Subcutaneous adipose tissue (tissue), 4 donors: ENCODE data around the gene GTPBP3. TPM values are rescaled to one million over a fixed set of nuclear protein-coding genes. Genes with fewer than 3 reads are reported as not detected.

Experiments used
- total RNA-seq, 4 donors: library from RNA; depleted of rRNA; stranded (reverse); fragments of >200 nt; gene quantifications; one replicate each; pipeline ENCODE4 v1.1.0, GENCODE V29; 2016
- TF ChIP-seq, protein P1 (sequence below): fragments of 450-650 bp; IDR thresholded peaks from one replicate; pipeline ENCODE4 v1.5.1; 2016; ENCODE audit warnings: low read depth, mild to moderate bottlenecking, control low read depth, antibody characterized with exemption, moderate library complexity

Gene GTPBP3, protein sequence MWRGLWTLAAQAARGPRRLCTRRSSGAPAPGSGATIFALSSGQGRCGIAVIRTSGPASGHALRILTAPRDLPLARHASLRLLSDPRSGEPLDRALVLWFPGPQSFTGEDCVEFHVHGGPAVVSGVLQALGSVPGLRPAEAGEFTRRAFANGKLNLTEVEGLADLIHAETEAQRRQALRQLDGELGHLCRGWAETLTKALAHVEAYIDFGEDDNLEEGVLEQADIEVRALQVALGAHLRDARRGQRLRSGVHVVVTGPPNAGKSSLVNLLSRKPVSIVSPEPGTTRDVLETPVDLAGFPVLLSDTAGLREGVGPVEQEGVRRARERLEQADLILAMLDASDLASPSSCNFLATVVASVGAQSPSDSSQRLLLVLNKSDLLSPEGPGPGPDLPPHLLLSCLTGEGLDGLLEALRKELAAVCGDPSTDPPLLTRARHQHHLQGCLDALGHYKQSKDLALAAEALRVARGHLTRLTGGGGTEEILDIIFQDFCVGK
- 10 to 100 TPM in 3 of 4 donors, 1 to 10 TPM in 1; 8.6 to 32.2 (median 14.6) TPM for total RNA-seq

DNA sequence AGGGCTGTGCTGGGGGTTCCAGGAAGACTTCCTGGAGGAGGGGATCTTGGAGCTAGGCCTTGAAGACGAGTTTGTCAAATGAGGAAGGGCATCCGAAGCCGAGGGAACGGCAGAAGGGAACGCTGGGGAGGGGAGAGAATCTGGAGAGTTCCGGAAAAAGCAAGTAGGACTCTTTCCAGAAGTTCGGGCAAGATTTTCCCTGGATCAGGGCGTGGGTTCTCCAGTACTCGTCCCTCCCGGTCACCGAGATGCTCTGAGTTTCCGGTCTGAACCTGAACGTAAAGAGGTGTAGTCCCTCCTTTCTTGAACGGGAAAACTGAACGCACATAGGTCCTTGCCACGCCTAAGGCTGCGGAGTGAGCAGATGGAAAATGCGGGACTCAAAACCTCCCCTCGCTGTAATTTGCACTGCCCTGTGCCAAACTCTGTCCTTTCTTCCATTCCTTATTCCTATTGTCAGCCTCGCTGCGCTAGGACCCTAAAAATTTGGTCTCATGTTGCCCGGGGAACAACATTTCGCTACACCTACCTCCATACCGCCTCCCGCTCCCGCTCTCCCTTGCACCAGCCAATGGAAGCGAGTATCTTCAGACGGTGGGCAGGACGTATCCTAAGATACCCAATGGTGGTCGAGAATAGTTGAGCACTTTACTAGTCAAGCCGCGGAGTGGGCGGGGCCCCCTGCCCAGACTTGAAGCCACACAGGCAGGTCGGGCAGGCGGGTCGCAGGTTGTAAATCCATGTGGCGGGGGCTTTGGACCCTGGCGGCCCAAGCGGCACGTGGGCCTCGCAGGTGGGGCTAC lies at the start of gene GTPBP3:
Gene GTPBP3 (plus strand): TSS at position 682 of the 803 bp plus-strand sequence. CDS start 59 bp downstream, at position 741.
- TF ChIP-seq, protein P1, sequence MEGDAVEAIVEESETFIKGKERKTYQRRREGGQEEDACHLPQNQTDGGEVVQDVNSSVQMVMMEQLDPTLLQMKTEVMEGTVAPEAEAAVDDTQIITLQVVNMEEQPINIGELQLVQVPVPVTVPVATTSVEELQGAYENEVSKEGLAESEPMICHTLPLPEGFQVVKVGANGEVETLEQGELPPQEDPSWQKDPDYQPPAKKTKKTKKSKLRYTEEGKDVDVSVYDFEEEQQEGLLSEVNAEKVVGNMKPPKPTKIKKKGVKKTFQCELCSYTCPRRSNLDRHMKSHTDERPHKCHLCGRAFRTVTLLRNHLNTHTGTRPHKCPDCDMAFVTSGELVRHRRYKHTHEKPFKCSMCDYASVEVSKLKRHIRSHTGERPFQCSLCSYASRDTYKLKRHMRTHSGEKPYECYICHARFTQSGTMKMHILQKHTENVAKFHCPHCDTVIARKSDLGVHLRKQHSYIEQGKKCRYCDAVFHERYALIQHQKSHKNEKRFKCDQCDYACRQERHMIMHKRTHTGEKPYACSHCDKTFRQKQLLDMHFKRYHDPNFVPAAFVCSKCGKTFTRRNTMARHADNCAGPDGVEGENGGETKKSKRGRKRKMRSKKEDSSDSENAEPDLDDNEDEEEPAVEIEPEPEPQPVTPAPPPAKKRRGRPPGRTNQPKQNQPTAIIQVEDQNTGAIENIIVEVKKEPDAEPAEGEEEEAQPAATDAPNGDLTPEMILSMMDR: no peak

DNA sequence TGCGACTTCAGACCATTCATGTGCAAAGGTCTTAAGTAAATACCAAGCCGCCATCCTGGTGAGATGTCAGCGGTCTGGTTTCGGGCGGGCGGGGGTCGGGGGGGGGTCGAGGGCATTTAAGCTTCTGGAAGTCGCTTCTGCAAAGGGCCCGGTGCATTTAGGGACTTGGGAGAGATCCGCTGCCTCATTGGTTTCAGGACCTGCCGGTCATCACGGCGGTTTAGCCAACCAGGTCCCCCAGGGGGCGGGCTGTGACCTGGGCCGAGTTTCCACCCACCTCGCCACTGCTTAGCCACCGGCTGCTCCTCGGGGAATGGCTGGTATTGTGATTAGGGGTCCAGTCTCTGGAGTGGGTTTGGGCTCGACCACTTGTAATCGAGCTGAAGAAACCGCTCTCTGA lies 47.9 kb upstream of the GTPBP3 start:
- TF ChIP-seq, protein P1: no peak

DNA sequence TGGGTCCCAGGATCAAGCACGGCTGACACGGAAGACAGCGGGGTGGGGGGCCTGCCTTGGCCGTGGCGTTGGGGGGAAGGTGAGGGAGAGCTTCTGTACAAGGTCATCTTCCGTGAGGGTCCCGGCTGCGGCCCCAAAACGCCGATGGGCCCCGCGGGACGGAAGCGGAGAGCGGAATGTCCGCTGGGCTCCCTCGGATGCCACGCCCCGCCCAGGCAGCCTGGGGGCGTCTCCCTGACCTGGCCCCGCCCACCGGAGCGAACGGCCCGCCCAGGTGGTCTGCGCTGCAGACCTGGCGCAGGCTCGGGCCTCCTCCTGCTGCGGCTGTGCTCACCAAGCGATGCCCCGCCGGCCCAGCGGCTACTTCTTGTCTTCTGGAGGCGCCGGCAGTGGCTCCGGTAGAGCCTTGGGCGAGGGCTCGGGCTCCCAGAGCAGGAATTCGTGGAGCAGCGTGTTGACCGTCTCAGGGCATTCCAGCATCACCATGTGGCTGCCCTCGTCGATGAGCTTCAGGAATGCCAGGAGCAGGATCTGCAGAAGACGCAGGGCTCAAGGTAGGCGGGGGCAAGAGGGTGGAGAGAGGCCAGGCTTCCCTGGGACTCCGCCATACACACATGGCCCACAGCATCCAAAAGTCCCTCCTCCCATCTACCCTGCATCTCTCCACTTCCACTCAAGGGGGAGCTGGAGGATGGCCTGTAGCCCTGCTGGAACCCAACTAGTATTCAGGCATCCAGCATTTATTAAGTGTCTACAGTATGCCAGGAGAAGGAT lies 44.9 kb upstream of the GTPBP3 start:
- TF ChIP-seq, protein P1: no peak

DNA sequence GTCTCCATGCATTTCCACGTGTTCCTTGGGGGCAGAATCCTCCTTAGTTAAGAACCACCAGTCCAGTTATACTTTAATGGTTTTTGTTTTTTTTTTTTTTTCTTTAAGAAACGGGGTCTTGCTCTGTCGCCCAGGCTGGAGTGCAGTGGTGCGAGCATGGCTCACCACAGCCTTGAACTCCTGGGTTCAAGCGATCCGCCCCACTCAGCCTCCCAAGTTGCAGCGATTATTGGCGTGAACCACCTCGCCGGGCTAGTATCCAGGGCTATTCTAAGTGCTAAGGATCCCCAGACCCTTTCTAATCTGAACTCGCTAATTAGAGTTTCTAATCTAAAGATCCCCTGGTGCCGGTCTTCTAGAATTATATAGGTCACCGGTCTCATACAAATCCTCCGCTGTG lies 43.7 kb upstream of the GTPBP3 start:
- TF ChIP-seq, protein P1: no peak

DNA sequence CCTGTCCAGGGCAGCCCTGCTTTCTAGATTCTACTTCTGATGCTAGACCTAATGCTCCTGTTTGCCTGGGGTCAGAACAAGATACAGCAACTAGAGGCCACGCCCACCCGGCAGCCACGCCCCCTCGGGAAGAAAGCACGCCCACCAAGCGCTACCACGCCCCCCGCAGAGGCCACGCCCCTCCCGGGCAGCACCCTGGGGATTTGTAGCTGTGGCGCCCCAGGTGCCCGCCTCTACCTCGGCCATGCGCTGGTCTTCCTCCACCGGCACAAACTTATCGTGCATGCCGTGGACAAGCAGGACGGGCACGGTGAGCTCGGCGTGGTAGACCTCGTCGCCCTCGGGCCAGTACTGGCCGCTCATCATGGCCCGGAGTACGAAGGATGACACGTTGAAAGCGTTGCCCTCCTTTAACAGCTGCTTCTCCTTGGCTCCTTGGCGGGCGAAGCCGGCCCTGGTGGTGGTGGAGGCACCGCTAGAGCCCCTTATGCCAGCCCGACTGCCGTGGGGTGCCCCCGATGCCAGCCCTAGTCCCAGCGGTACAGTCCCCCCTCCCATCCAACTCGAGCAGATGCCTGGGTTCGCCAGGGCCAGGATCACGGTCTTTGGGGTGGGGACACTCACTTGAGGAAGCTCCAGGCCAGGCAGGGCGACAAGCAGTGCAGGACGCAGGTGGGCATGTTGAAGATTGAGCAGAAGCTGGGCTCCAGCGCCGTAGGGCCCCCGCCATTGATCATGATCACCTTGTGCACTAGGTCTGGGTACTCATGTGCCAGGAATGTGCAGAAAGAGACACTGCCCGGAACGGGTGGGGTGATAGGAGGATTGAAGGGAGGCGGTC lies 43.1 kb upstream of the GTPBP3 start:
- TF ChIP-seq, protein P1: no peak

DNA sequence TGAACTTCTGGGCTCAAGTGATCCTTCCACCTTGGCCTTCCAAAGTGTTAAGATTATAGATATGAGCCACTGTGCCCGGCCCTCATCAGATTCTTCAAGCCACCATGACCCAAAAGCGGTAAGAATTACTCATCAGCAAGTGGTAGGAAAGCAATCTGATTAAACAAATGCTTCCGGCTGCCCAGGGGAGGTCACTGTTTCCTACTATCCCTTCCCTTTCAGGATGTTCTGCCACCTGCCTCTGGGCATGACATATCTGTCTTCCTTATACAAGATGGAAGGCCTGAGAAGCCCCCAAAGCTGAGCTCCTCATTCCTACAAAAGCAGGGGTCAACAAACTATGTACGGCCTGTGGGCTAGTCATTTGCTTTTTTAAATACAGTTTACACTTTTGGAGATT lies 41.1 kb upstream of the GTPBP3 start:
- TF ChIP-seq, protein P1: no peak
